K562 (cell line): ENCODE data around the gene GLYAT. TPM values are rescaled to one million over a fixed set of nuclear protein-coding genes. Genes with fewer than 3 reads are reported as not detected.
A peak's percentile ranks its signal among the peaks of the same experiment; 100 is the strongest.

Source experiments
- ARID4B ChIP-seq: sonication (generic); formaldehyde crosslinking; IDR thresholded peaks from 2 replicates; pipeline ENCODE4 v1.8.0; 2022; ENCODE audit warnings: mild to moderate bottlenecking, missing genetic modification reagents
- BDP1 ChIP-seq: IDR thresholded peaks from 3 replicates; pipeline ENCODE4 v1.6.1; 2011; ENCODE audit not compliant: insufficient read length, insufficient read depth
- BHLHE40 ChIP-seq: IDR thresholded peaks from 2 replicates; pipeline ENCODE4 v1.6.1; 2011; ENCODE audit warnings: low read length, improper control_type of control experiment
- C11orf30 ChIP-seq: fragments of 450-650 bp; IDR thresholded peaks from 2 replicates; pipeline ENCODE4 v1.6.1; 2016; ENCODE audit warnings: low read depth, mild to moderate bottlenecking
- HBP1 ChIP-seq: fragments of 450-650 bp; formaldehyde crosslinking; IDR thresholded peaks from 2 replicates; pipeline ENCODE4 v1.4.0; 2022; ENCODE audit warnings: missing genetic modification characterization
- HMG20B ChIP-seq: fragments of 250-450 bp; sonication (Bioruptor Pico); IDR thresholded peaks from 2 replicates; pipeline ENCODE4 v1.5.0; 2021; ENCODE audit warnings: mild to moderate bottlenecking
- KLF1 ChIP-seq: fragments of 450-650 bp; IDR thresholded peaks from 2 replicates; pipeline ENCODE4 v1.6.1; 2016; ENCODE audit warnings: missing genetic modification characterization, missing compliant biosample characterization
- MLX ChIP-seq, 2 experiments: fragments of 450-650 bp in 1 of 2; sonication (generic) in 1 of 2; formaldehyde crosslinking; conservative IDR thresholded peaks; 2 replicates each; pipeline versions ENCODE4 v1.4.0 to v1.8.1; 2020 to 2022; ENCODE audit warnings: mild to moderate bottlenecking in 1 of 2, missing genetic modification reagents in 1 of 2
- RBM22 ChIP-seq: fragments of 200-400 bp; formaldehyde crosslinking; IDR thresholded peaks from 2 replicates; pipeline ENCODE4 v1.6.1; 2018; ENCODE audit warnings: low read length, low read depth; ENCODE audit not compliant: poor library complexity, severe bottlenecking
- SIRT6 ChIP-seq: IDR thresholded peaks from one replicate; pipeline ENCODE4 v1.6.1; 2012; ENCODE audit warnings: low read depth, mild to moderate bottlenecking, control low read depth, inconsistent platforms, low read length, moderate library complexity
- SPI1 ChIP-seq: IDR thresholded peaks from 2 replicates; pipeline ENCODE4 v1.6.1; 2011; ENCODE audit warnings: low read depth, low read length, control low read depth, borderline replicate concordance
- TARDBP ChIP-seq: fragments of 450-650 bp; IDR thresholded peaks from 2 replicates; pipeline ENCODE4 v1.6.1; 2016
- TCF7L2 ChIP-seq: fragments of 150-350 bp; IDR thresholded peaks from 2 replicates; pipeline ENCODE4 v1.6.1; 2016; ENCODE audit warnings: low read depth, mild to moderate bottlenecking, low read length, moderate library complexity
- THRB ChIP-seq: fragments of 450-650 bp; formaldehyde crosslinking; conservative IDR thresholded peaks from 2 replicates; pipeline ENCODE4 v1.4.0; 2022; ENCODE audit warnings: mild to moderate bottlenecking, missing genetic modification characterization
- ZNF41 ChIP-seq: fragments of 250-450 bp; sonication (Bioruptor Pico); conservative IDR thresholded peaks from 2 replicates; pipeline ENCODE4 v1.4.0; 2020; ENCODE audit warnings: mild to moderate bottlenecking
- ZNF57 ChIP-seq: fragments of 450-650 bp; formaldehyde crosslinking; IDR thresholded peaks from 2 replicates; pipeline ENCODE4 v1.4.0; 2020; ENCODE audit warnings: mild to moderate bottlenecking, moderate library complexity
- ZNF785 ChIP-seq: fragments of 250-450 bp; sonication (Bioruptor Pico); IDR thresholded peaks from 2 replicates; pipeline ENCODE4 v1.4.0; 2020; ENCODE audit warnings: mild to moderate bottlenecking
- polyA plus RNA-seq, 8 experiments: library from polyadenylated mRNA; depleted of rRNA in 4 of 8; stranded (reverse) in 5 of 8; unstranded in 3 of 8; fragments of >200 nt; fragmentation: Nextera tagmentation in 2 of 8; fragmentation: Illumina TruSeq in 1 of 8; extraction: Ambion mirVana in 2 of 8; extraction: Trizol in 1 of 8; gene quantifications; 2 replicates each; pipeline versions ENCODE4 v1.2.1 to v1.2.3, GENCODE V29; 2011 to 2014; ENCODE audit warnings: inconsistent platforms in 1 of 8, missing spikeins in 1 of 8
- total RNA-seq, 7 experiments: library from RNA; depleted of rRNA in 6 of 7; stranded (reverse); fragments of >200 nt in 6 of 7; fragmentation: Illumina TruSeq in 2 of 7; extraction: Trizol in 2 of 7; gene quantifications; 2 replicates each; pipeline versions ENCODE4 v1.2.1 to v1.2.3, GENCODE V29; 2011 to 2021; ENCODE audit warnings: low replicate concordance in 1 of 7

GLYAT gene
- total and polyA plus RNA-seq, 9 of the 15 experiments (the other 6 are each of a cell fraction or from before 2014, with no cell fraction given) = not detected

GRCh38 chr11:58726737-58727414 lies 4.9 kb downstream of the GLYAT start (continued):
- TF ChIP-seq ZNF57 (CRISPR knock-in tag) = no peak
- no peak for TF ChIP-seq ZNF41 (CRISPR knock-in tag)
- TF ChIP-seq HMG20B (CRISPR knock-in tag) = no peak
- TF ChIP-seq ARID4B = no peak
- TF ChIP-seq TARDBP = no peak
- 0 out of 2 replicates have a peak, but pooled peaks have one; percentile 60 for TF ChIP-seq BHLHE40
- TF ChIP-seq C11orf30 = peak; percentile 83
- no peak for TF ChIP-seq ZNF785 (CRISPR knock-in tag)
- TF ChIP-seq MLX (CRISPR knock-in tag; conservative IDR thresholded peaks at IDR 0.05) = no peak
- no peak for TF ChIP-seq KLF1 (tag)
- TF ChIP-seq THRB (CRISPR knock-in tag) = no peak
- TF ChIP-seq RBM22 = no peak
- no peak for TF ChIP-seq TCF7L2
- no peak for TF ChIP-seq HBP1 (CRISPR knock-in tag)
- TF ChIP-seq BDP1 = no peak
- TF ChIP-seq SIRT6 = no peak
- TF ChIP-seq SPI1 = peak; percentile 90
